GM19351 (cell line): ENCODE results near the gene IFNA7.
"Not testable (repeated sequence)": the region's sequence is repeated elsewhere in the genome, so short reads cannot be mapped to it uniquely, and the experiment has no call there.

ENCODE experiments used
- ATAC-seq: cut with Tn5 transposase; IDR thresholded peaks from one replicate; pipeline ENCODE4 v1.9.1; 2021; ENCODE audit warnings: mild to moderate bottlenecking, moderate library complexity; ENCODE audit not compliant: unreplicated experiment

Gene IFNA7

DNA sequence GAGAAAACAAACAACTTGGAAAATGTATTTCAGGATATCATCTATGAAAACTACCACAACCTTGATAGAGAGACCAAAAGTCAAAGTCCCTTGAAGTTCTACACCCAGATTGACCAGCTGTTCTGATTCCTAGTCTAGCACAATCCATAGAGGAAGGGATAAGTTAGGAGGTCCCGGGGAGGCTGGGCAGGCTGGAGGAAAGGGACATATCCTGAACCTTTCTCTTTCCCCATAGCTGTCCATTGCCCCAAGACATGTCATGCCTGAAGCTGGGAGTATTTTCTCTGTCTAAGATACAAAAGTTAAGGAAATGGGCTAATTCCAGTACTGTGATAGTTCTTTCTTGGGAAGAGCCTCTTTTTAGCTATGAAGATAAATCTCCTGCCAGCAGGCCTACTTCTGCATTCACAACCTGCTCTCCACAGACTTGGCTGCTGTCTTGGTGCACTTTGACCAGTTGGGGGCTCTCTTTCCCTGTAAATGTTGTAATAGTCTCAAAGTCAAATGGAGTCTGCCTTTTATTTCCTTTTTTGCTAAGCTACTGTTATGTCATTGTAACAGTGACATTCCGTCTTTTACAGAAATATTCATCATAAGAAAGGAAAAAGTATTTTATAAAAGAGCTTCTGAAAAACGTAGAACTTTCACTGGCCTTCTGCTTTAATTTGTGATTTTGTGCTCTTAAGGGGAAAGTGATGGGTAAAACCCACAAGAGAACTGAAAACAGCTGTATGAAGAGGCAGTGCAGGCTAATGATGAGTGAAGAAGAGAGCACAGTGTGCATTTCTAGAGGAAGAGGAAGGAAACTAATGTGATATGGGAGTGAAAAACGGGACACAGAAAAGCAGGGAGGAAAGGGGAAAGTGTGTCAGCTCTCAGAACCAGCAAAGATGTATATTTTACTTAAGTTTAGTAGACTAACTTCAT lies 18.9 kb downstream of the IFNA7 start:
- ATAC-seq: peak; percentile 97

DNA sequence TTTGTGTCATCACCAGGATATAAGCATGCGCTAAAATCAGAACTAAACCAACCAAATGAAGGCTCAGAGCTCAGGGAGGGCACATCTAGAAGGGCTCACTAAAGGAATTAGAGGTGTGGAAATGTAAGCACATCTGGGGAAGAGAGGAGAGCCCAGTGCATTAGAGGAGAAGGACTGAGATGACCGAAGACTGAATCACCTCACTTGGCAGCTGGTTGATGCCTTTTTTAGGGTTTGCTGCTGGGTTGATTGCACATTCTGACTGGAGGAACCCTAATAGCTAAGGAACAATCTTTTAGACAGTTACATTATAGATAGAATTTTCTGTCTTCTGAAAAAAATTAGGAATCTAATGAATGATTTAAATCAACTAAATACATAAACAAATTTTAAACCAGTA lies 27.3 kb downstream of the IFNA7 start:
- ATAC-seq: no peak

DNA sequence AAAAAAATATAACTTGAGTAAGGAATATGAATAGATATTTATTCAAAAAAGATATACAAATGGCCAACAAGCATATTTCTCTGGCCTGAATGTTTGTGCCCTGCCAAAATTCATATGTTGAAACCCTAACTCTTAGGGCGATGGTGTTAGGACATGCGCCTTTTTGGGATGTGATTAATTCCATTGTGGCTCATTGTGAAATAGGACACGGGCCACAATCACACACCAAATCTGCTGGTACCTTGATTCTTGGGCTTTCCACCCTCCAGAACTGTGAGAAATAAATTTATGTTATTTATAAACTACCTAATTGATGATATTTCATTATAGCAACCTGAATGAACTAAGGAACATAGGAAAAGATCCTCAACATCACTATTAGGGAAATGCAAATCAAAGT lies 29.8 kb downstream of the IFNA7 start:
- no peak for ATAC-seq

DNA sequence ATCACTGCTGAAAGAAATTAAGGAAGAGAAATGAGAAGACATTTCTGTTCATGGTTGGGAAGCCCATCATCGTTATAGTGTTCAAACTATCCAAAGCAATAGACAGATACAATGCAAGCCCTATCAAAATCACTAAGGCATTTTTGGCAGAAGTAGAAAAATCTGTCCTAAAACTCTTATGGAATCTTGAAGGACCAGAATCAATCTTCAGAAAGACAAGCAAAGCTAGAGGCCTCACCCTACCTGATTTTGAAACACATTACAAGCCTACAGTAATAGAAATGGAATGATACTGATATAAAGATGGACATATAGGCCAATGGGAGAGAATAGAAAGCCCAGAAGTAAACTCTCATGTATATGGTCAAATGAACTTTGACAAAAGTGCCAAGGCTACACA lies 30.7 kb downstream of the IFNA7 start:
- no peak for ATAC-seq

DNA sequence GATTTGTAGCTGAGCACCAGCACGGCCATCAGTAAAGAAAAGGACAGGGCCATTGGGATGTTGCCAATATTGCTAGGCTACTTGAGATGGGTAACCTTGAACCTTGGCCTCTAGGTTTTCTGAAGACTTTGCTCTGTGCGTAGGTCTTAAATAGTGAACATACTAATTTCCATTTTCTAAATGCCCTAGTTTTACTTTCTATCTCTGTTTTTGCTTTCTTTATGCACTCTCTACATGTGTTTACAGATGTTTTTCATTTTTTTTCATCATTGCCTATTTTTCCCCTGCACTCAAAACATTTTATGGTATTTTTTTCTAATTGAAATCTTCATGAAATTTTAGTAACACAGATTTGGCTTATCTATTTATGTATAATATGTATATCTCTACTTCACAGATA lies 35.4 kb downstream of the IFNA7 start, which contains the start of gene IFNA21:
Gene IFNA21 (minus strand): TSS at position 101 of the 400 bp plus-strand sequence. CDS start 48 bp downstream, at position 53.
- ATAC-seq: not testable (repeated sequence)

DNA sequence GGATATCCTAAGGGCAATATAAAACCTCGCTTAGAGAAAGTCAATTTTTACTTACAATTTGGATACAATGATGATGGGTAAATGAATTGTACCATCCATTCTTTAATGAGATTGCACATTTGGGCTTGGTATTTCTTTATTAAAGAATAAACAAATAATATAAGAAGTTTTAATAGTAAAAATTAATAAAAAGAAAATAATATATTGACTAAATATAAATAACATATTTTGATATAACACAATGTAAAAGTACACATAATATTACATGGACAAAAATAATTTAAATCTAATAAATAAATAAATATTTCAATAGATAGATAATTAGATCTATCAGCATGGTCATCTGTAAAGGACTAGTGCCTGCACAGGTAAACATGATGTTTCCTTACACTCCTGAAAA lies 36.5 kb downstream of the IFNA7 start:
- ATAC-seq: no peak

DNA sequence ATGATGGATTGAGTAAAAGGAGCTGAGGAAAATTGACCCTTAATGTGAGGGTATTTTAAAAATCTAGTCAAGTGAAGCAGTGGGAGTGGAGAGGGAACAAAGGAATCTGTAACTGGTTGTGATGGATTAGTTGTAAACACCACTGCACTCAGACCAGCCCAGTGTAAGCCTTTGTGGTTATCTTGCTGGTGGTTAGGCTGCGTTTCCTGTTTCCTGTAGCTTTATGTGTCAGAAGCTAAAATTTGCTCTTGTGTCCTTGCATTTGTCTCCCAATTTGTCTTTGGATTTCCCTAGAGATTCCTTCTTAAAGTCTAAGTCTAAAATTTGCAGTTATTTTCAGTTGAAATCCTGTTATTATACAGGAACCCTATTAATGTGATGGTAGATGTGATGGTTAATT lies 41.8 kb downstream of the IFNA7 start:
- ATAC-seq: peak; percentile 97

DNA sequence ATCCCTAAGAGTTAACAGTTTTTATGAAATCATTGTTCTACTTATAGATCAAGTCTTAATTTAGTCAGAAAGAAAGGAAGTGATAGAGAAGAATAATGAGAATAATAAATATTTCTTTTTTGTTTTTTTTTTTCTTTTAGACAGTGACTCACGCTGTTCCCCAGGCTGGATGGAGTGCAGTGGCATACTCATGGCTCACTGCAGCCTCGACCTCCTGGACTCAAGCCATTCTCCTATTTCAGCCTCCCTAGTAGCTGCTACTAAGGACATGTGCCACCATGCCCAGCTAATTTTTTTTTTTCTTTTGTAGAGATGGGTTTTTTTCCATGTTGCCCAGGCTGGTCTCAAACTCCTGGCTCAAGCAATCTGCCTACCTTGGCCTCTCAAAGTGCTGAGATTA lies 46.5 kb downstream of the IFNA7 start:
- ATAC-seq: no peak

DNA sequence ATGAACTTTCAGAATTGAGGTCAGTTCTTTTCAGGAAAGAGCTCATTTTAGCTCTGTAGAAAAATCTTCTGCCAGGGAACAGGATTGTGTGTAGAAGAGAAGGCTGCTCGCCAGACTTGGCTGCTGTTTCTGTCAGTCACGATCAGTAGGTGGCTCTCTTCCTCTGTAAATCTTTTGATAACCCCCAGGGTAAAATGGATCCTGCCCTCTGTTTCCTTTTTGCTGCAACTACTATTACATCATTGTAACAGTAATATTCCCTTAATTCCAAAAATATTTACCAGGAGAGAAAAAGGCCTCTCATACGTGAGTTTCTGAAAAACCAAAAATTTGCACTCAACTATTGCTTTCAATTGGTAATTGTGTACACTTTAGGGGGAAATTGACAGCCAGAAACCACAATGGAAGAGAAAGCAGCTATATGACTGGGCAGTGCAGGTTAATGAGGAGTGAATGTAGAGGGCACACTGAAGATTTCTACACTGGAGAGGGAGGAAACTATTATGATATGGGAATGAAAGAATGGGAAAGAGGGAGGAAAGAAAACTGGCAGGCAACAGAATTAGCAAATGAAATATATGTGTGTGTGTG lies 47.9 kb downstream of the IFNA7 start:
- peak; percentile 85 for ATAC-seq

DNA sequence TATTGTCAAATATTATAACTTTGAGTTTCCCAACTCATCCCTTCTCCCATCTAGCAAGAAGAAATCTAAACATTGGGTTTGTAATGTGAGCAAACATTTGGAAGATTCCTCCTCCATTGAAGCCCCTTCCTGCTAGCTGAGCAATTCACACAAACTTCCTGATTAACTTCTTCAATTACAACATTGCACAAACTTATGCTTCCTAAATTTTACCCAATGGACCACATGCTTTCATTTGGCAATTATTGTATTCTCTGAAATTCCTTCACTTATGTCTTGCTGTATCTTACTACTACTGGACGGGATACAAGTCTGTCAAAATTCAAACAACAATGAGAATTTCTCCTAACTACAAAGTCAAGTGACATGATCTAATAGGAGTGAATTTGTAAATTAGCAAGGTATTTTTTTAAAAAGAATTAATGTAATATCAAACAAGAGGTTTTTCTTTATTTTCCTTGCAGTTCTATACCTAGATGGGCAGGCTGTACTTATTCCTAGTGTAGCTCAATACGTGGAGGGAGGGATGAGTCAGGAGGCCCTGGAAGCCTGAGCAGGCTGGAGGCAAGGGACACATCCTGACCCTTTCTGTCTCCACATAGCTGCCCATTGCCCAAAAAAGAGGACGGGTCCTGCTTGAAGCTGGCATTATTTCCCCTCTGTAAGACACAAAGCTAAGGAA lies 48.5 kb downstream of the IFNA7 start:
- peak; percentile 24 for ATAC-seq
